T-cell (primary cell): Measurements from ENCODE around the gene COMMD9. TPM values are rescaled to one million over a fixed set of nuclear protein-coding genes. Genes with fewer than 3 reads are reported as not detected.

Experiments used
- ATAC-seq, 4 experiments: fragments of 200-7000 bp in 3 of 4; fragments of 150-1000 bp in 1 of 4; cut with Tn5 transposase; replicated peaks in 1 of 4; 1 replicate in 3 of 4; 2 replicates in 1 of 4; pipeline ENCODE4 v1.10.0; 2021; ENCODE audit warnings: moderate library complexity in 3 of 4, mild to moderate bottlenecking in 2 of 4, moderate number of reproducible peaks in 1 of 4
- CTCF ChIA-PET, 2 donors: fragments of 300-600 bp; sonication (Branson Sonifier 250); formaldehyde crosslinking; loops; one replicate each; lab custom pipeline; 2022; ENCODE audit warnings: antibody characterized with exemption in 2 of 2; lab: Charles Lee
- POLR2A ChIA-PET, 2 donors: fragments of 300-600 bp; sonication (Branson Sonifier 250); formaldehyde crosslinking; loops; one replicate each; lab custom pipeline; 2022; ENCODE audit warnings: antibody characterized with exemption in 2 of 2; lab: Charles Lee
- DNase-seq, 35 experiments: peaks; one replicate each; pipeline versions ENCODE4 v3.0.0 to v3.0.0-alpha.2; 2013 to 2023
- H3K27ac ChIP-seq: one replicate; pipeline ENCODE4 v1.5.1; 2013; ENCODE audit warnings: low read length
- H3K27me3 ChIP-seq, 2 experiments: replicated peaks in 1 of 2; 1 replicate in 1 of 2; 2 replicates in 1 of 2; pipeline versions ENCODE4 v1.6.1 to v1.7.0; 2013; ENCODE audit warnings: low read length in 1 of 2, mixed read lengths in 1 of 2; ENCODE audit not compliant: control insufficient read depth in 2 of 2, insufficient read depth in 2 of 2; ENCODE audit errors: extremely low read depth in 1 of 2
- H3K36me3 ChIP-seq, 2 donors: 1 replicate in 1 of 2; 2 replicates in 1 of 2; pipeline versions ENCODE4 v1.6.1 to v1.7.0; 2013; ENCODE audit warnings: low read length in 1 of 2; ENCODE audit not compliant: control insufficient read depth in 2 of 2, insufficient read depth in 1 of 2; ENCODE audit errors: extremely low read depth in 1 of 2
- H3K4me1 ChIP-seq, 2 experiments: 1 replicate in 1 of 2; 2 replicates in 1 of 2; pipeline versions ENCODE4 v1.6.1 to v1.7.0; 2013; ENCODE audit warnings: low read length in 2 of 2, mixed read lengths in 1 of 2; ENCODE audit not compliant: insufficient read depth in 2 of 2, control insufficient read depth in 1 of 2; ENCODE audit errors: extremely low read depth in 1 of 2
- H3K4me3 ChIP-seq, 2 donors: 1 replicate in 1 of 2; 2 replicates in 1 of 2; pipeline versions ENCODE4 v1.5.1 to v1.7.0; 2013; ENCODE audit warnings: mild to moderate bottlenecking in 2 of 2, low read length in 1 of 2, moderate library complexity in 1 of 2; ENCODE audit not compliant: control insufficient read depth in 1 of 2; ENCODE audit errors: extremely low read depth in 1 of 2
- H3K9me3 ChIP-seq: 2 replicates; pipeline ENCODE4 v1.7.0; 2013
- H3K27ac Mint-ChIP-seq, 2 donors: one replicate each; pipeline ENCODE4 v1.8.0; 2020 to 2021; ENCODE audit warnings: mild to moderate bottlenecking in 2 of 2, mixed read lengths in 2 of 2
- H3K27me3 Mint-ChIP-seq, 2 donors: one replicate each; pipeline ENCODE4 v1.8.0; 2021 to 2022; ENCODE audit warnings: mixed read lengths in 2 of 2
- H3K36me3 Mint-ChIP-seq: one replicate; pipeline ENCODE4 v1.8.0; 2021; ENCODE audit warnings: mixed read lengths
- H3K4me1 Mint-ChIP-seq, 3 donors: one replicate each; pipeline ENCODE4 v1.8.0; 2020 to 2022; ENCODE audit warnings: mixed read lengths in 3 of 3, mild to moderate bottlenecking in 1 of 3
- H3K4me3 Mint-ChIP-seq, 3 donors: one replicate each; pipeline ENCODE4 v1.8.0; 2020 to 2022; ENCODE audit warnings: mild to moderate bottlenecking in 3 of 3, mixed read lengths in 3 of 3, moderate library complexity in 3 of 3
- H3K9me3 Mint-ChIP-seq, 3 donors: one replicate each; pipeline ENCODE4 v1.8.0; 2020 to 2022; ENCODE audit warnings: mixed read lengths in 3 of 3
- WGBS: methylation state at CpG from one replicate; pipeline ENCODE4 v1.1.5; 2013; ENCODE audit warnings: missing lambda C conversion rate; ENCODE audit not compliant: insufficient coverage; 5-methylcytosine and 5-hydroxymethylcytosine counted together
- total RNA-seq, 35 experiments: library from RNA in 6 of 35; stranded (reverse) in 6 of 35; fragments of 120-200 nt in 1 of 35; gene quantifications; one replicate each; pipeline versions ENCODE4 v1.2.1 to v1.2.4 and lab custom pipeline; 2013 to 2026

COMMD9 gene
- total RNA-seq, 5 donors from 2014 or later (not counting 1 experiment from before 2014, with no cell fraction given), result 37.8 to 48.0 (median 40.3) TPM

DNA sequence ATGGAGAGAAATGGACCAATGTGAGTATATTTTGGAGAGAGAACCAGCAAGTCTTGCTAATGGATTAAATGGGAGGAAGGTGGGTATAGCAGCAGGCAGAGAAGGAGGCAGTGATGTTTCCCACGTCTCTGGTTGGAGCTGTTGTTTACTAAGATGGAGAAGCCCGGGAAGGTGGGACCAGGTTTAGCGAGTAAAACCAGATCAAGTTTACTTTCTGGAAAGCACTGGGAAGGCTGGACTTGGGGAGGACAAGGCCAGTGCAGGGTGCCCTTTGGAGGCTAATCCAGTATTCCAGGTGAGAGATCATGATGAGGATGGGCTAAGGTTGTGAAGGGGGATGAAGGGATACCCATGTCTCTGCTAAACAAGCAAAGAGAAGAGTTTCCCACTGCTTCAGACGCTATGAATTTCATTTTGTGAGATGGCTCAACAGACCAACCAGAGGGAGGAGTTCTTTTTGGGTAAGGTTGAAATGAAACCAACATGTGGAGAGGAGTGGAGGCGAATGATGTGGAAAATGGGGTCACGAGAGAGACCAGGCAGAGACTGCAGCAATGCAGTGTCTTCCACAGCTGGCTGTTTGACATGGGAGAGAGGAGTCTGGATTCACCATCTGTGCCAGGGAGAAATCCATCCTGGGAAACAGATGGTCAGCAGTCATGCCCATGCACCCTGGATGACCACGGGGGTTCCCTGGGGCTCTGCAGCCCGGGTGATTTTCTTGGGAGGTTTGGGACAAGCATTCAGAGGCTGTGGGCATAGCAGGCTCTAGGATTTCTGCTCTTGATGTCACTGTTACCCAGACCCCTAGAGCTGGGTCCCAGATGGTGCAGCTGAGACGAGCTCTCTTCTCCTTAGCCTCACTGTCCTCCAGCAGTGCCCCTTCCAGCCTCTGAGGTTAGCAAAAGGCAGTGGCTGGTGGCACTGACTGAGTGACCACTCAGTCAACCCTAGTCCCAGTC, 24.9 kb downstream of the COMMD9 start:
- Mint-ChIP-seq H3K27me3 (peaks cover 18 to 25% of the 10 kb centered on the region in 2 donors), H3K36me3 (no peaks in the 10 kb centered on the region), H3K9me3 (no peaks in the 10 kb centered on the region), H3K4me1 (no peaks in the 10 kb centered on the region), H3K27ac (no peak overlapping the region), H3K4me3 (no peak overlapping the region)
- peaks cover 0 to 30% of the 10 kb centered on the region in 2 experiments for H3K27me3 ChIP-seq
- ATAC-seq, result no peak
- POLR2A ChIA-PET, result no interaction called here
- H3K27ac ChIP-seq, result no peak overlapping the region
- peaks cover 0 to 5% of the 10 kb centered on the region in 2 experiments for H3K4me1 ChIP-seq
- no peak for DNase-seq
- H3K9me3 ChIP-seq, result no peaks in the 10 kb centered on the region
- 67% methylated on average over 8 of the region's 9 CpGs for WGBS
- H3K4me3 ChIP-seq, result no peak overlapping the region
- H3K36me3 ChIP-seq, result no peaks in the 10 kb centered on the region
- CTCF ChIA-PET, result no interaction called here

DNA sequence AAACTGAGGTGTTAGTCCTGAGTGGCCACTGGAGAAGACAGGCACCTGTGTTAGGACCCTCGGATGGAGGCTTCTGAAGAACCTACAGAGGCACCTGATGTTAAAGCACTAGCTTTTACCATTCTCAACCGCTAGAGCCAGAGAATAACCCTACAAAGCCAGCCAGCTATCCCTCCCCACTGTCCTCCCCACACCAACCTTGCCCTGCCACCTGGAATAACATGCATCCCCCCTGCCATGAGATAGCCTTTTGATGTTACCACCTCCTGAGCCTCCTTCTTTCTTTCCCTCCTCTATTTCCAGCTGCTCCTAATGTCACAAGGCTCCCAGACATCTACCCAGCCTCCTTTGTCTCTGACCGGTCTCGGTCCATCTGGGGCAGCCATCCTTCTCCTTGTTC, 28.1 kb downstream of the COMMD9 start:
- CTCF ChIA-PET, result interaction anchor here in 1 of 2 donors (0.5 kb wide), 1 partner anchor 649 kb away, joined by 3 read pairs; no protein-coding TSS in a partner anchor
- H3K27me3 Mint-ChIP-seq, result peaks cover 29 to 44% of the 10 kb centered on the region in 2 donors

DNA sequence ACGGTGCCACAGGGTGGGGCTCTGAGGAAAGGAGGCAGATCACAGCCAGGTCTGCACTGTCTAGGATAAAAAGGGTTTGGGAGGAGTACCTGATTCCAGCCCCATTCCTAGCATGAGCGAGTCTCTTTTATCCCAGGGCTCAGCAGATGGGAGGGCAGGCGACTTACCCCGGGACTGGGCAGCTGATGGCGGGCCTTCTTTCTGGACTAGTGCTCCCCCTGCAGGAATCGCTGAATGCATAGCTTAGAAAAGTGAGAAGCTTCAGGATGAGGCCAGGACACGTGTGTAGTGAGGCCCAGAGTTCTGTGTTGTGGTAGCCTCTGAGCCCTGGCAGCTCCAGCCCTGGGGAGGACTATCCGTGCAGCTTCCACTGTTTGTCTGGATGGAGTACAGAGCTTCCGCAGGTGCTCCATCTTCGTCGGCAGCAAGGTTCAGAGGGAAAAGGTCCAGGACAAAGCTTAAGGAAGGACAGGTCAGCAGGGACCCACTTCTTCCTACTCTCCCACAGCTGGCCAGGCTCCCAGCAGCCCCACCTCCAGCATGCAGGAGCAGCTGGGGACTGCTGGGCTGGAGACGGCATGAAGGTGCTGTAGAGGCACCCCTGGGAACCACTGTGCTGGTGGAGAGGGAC, 30.4 kb downstream of the COMMD9 start:
- ChIA-PET CTCF (interaction anchor here in 1 of 2 donors (1.1 to 1.4 kb wide), 2 partner anchors 12 to 437 kb away, joined by 4 to 5 read pairs; no protein-coding TSS in a partner anchor), POLR2A (no interaction called here)
- Mint-ChIP-seq H3K36me3 (no peaks in the 10 kb centered on the region), H3K4me3 (no peak overlapping the region), H3K9me3 (no peaks in the 10 kb centered on the region), H3K27me3 (peaks cover 29 to 45% of the 10 kb centered on the region in 2 donors), H3K4me1 (no peaks in the 10 kb centered on the region), H3K27ac (no peak overlapping the region)
- Histone ChIP-seq H3K9me3 (no peaks in the 10 kb centered on the region), H3K4me1 (no peaks in the 10 kb centered on the region), H3K4me3 (no peak overlapping the region), H3K27ac (no peak overlapping the region), H3K27me3 (peaks cover 0 to 39% of the 10 kb centered on the region in 2 experiments), H3K36me3 (no peaks in the 10 kb centered on the region)
- DNase-seq (peak in 1 of 35 experiments; percentile 11), ATAC-seq (peak in 2 of 4 experiments; percentile 17 to 38)
- 42% methylated on average over 11 of the region's 12 CpGs for WGBS

More for the DNA sequence above, 28.1 kb downstream of the COMMD9 start:
- Histone ChIP-seq H3K27ac (no peak overlapping the region), H3K36me3 (no peaks in the 10 kb centered on the region), H3K4me3 (no peak overlapping the region), H3K27me3 (peaks cover 0 to 44% of the 10 kb centered on the region in 2 experiments), H3K4me1 (peaks cover 0 to 3% of the 10 kb centered on the region in 2 experiments), H3K9me3 (no peaks in the 10 kb centered on the region)
- no peaks in the 10 kb centered on the region for H3K36me3 Mint-ChIP-seq
- ATAC-seq (no peak), DNase-seq (no peak)
- H3K4me1 Mint-ChIP-seq, result no peaks in the 10 kb centered on the region
- WGBS, result 74% methylated on average over 4 of the region's 4 CpGs
- H3K4me3 Mint-ChIP-seq, result no peak overlapping the region
- no peaks in the 10 kb centered on the region for H3K9me3 Mint-ChIP-seq
- H3K27ac Mint-ChIP-seq, result no peak overlapping the region
- POLR2A ChIA-PET, result no interaction called here

DNA sequence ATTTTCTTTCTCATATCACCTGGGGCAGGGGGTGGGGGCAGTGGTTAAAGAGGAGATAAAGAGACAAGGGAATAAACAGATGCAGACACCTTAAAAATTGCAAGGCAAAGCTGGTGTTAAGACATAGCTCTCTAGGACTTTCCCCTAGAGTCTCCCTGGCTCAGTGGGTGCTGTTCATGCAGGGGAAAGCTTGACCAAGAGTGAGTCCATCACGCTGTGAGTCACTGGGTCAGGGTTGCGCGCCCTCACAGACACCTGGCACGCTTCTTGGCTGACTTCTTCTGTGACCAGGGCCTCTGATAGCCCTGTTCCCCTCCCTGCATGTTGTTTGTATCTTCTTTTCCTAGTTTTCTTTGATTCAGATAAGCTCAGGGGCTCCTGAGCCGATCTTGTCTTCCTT, 31.9 kb downstream of the COMMD9 start:
- no peak overlapping the region for H3K27ac ChIP-seq
- H3K4me1 ChIP-seq, result no peaks in the 10 kb centered on the region
- Mint-ChIP-seq H3K27ac (no peak overlapping the region), H3K36me3 (no peaks in the 10 kb centered on the region), H3K9me3 (no peaks in the 10 kb centered on the region), H3K4me3 (no peak overlapping the region), H3K27me3 (peaks cover 29 to 41% of the 10 kb centered on the region in 2 donors), H3K4me1 (no peaks in the 10 kb centered on the region)
- H3K27me3 ChIP-seq, result peaks cover 0 to 36% of the 10 kb centered on the region in 2 experiments
- ATAC-seq, result no peak
- no peaks in the 10 kb centered on the region for H3K9me3 ChIP-seq
- ChIA-PET POLR2A (no interaction called here), CTCF (no interaction called here)
- no peak overlapping the region for H3K4me3 ChIP-seq
- DNase-seq, result no peak
- no peaks in the 10 kb centered on the region for H3K36me3 ChIP-seq
- 65% methylated on average over 5 of the region's 5 CpGs for WGBS

DNA sequence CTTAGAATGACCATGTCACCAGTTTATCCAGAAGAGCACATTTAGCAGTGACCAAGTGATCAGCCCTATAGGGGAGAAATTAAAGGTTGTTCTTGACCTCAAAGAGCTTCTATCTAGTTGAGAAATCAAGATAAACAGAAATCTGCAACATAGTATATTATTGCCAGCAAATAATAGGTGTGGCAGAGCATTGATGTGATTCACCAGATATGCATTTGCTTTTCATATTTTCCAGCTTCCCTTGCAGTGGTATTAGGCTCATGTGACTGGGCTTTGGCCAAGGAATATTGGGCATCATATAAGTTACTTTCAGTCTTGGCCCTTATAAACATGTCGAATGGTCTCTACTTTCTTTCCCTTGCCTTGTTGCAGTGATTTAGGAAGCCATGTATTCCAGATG, 34.5 kb downstream of the COMMD9 start:
- H3K36me3 ChIP-seq, result no peaks in the 10 kb centered on the region
- Mint-ChIP-seq H3K27me3 (peaks cover 34 to 41% of the 10 kb centered on the region in 2 donors), H3K4me3 (no peak overlapping the region), H3K27ac (no peak overlapping the region), H3K9me3 (no peaks in the 10 kb centered on the region), H3K4me1 (no peaks in the 10 kb centered on the region), H3K36me3 (no peaks in the 10 kb centered on the region)
- ChIA-PET CTCF (no interaction called here), POLR2A (no interaction called here)
- peaks cover 0 to 29% of the 10 kb centered on the region in 2 experiments for H3K27me3 ChIP-seq
- H3K4me1 ChIP-seq, result no peaks in the 10 kb centered on the region
- no peak overlapping the region for H3K4me3 ChIP-seq
- no peak overlapping the region for H3K27ac ChIP-seq
- DNase-seq (no peak), ATAC-seq (no peak)
- WGBS, result no CpG with 5 or more reads among the region's 1 CpG
- no peaks in the 10 kb centered on the region for H3K9me3 ChIP-seq

DNA sequence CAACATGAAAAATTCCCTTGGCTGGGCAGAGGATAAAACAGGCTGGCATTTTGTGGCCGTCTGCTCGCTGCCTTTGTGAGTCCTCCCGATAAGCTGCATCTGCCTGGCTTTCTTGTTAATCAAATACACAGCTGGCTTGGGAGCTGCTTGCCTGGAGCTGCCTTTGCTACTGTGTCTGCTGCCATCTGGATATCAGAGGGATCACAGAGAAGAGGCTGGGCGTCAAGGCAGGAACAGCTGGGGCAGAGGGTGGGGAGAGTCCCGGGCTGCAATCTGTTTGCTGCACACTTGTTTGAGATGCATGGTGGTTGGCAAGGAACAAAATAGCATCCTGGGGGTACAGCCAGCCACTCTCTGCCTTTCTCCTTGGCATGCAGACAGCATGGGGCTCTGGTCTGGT, 36.0 kb downstream of the COMMD9 start:
- Mint-ChIP-seq H3K4me1 (no peaks in the 10 kb centered on the region), H3K4me3 (no peak overlapping the region), H3K36me3 (no peaks in the 10 kb centered on the region), H3K9me3 (no peaks in the 10 kb centered on the region), H3K27me3 (peaks cover 36 to 41% of the 10 kb centered on the region in 2 donors), H3K27ac (no peak overlapping the region)
- no peaks in the 10 kb centered on the region for H3K36me3 ChIP-seq
- H3K4me1 ChIP-seq, result no peaks in the 10 kb centered on the region
- 70% methylated on average over 5 of the region's 5 CpGs for WGBS
- ChIA-PET POLR2A (no interaction called here), CTCF (no interaction called here)
- no peak overlapping the region for H3K4me3 ChIP-seq
- peaks cover 0 to 16% of the 10 kb centered on the region in 2 experiments for H3K27me3 ChIP-seq
- H3K27ac ChIP-seq, result no peak overlapping the region
- DNase-seq, result no peak
- H3K9me3 ChIP-seq, result no peaks in the 10 kb centered on the region
- no peak for ATAC-seq
